GM21723 (cell line): Measurements from ENCODE around the gene LGALS8.
"Not testable (repeated sequence)": the region's sequence is repeated elsewhere in the genome, so short reads cannot be mapped to it uniquely, and the experiment has no call there.

Experiments
- ATAC-seq: cut with Tn5 transposase; IDR thresholded peaks from one replicate; pipeline ENCODE4 v1.9.1; 2021; ENCODE audit warnings: mild to moderate bottlenecking, moderate library complexity; ENCODE audit not compliant: unreplicated experiment

The LGALS8 gene

DNA sequence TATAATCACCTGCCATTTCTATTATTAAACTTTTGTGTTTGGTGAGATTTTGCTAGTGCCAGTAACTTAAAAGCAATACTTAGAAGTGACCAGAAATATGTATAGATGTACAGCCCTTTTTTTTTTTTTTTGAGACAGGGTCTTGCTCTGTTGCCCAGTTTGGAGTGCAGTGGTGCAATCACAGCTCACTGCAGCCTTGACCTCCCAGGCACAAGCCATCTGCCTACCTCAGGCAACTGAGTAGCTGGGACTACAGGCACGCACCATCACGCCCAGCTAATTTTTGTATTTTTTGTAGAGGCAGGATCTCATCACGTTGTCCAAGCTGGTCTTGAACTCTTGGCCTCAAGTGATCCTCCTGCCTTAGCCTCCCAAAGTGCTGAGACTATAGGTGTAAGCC is 56.6 kb downstream of the LGALS8 start:
- ATAC-seq, result not testable (repeated sequence)

DNA sequence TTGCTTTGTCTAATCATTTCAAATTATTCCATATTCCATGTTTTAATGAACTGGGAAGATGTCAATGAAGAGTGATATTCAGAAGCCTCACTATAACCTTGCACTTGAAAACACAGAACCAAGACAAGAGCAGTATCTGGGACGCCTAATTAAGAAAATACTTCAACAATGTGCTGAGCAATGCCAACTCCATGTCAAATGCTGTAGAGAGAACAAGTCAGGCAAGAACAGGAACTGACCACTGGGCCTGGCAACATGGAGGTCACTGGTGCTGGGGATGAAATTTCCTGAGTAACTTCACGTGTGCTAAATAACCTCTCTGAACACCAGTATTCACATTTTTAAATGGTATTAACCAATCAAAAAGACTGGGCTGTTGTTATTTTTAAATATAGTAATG is 57.7 kb downstream of the LGALS8 start:
- ATAC-seq, result no peak

DNA sequence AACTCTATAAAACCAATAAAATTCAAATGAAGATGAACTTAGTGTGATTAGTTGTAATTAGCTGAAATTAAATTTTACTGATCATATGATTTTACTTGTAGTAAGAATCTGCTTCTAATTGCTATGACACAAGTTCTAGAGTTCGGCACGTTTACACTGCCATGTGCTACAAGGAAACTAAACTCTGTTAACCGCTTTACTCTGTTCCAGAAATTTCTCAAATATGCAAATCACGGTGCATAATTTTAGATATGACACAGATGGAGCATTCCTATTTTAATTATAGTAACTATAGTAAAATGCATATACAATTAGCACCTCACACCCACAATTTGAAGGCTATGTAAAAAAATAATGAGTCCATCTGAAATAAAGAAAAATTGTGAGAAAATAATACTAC is 65.7 kb downstream of the LGALS8 start:
- no peak for ATAC-seq

DNA sequence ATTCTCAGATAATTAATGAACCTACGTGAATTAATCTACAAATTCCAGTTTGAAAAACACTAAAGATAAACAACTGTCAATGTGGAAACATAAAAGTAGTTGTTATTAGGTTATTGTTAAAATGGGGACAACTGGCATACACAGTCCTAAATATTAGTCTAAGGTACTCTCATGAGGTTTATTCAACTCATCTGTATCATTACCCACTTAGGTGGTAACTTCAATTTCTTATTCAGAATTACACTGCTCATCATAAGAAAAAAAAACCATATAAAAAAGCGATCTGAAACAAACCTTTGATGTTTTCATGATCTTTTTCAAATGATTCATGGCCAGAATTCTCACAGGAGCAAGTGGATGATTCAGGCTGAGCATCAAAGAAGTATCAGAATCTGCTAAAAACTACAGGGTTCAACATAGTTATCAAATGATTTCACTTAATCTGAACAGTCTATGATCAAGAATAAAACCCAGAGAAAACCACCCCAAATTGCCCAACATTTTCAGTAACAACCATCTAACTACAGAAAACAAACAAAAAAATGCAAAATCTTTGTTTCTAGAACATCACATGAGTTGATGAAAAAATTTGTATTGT is 66.9 kb downstream of the LGALS8 start:
- ATAC-seq, result no peak

DNA sequence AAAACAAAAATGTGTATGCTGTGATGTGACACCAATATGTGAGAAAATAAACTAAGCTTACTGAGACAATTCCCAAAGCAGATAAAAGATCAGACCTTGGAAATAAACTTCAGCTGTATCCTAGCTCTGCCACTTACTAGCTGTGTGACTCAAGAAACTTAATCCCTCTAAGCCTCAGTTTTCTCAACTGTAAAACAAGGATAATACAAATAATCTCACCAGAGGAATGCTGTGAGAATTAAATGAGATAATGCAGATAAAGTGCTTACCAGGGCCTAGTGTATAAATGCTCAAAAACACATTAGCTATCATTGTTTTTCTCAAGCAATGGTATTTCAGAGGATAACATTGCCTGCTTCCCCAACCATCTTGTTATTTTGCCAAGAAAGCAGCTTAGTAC is 78.4 kb downstream of the LGALS8 start:
- no peak for ATAC-seq
